H1 (cell line): ENCODE data around the gene OR52M1.
"Not testable (repeated sequence)": the region's sequence is repeated elsewhere in the genome, so short reads cannot be mapped to it uniquely, and the experiment has no call there.

Experiments
- BRCA1 ChIP-seq: IDR thresholded peaks from 2 replicates; pipeline ENCODE4 v1.6.1; 2012; ENCODE audit warnings: low read depth, low read length, improper control_type of control experiment
- E2F6 ChIP-seq: IDR thresholded peaks from 2 replicates; pipeline ENCODE4 v1.6.1; 2012; ENCODE audit warnings: inconsistent platforms
- KDM5A ChIP-seq: fragments of 200-600 bp; IDR thresholded peaks from 2 replicates; pipeline ENCODE4 v1.7.1; 2012; ENCODE audit warnings: mild to moderate bottlenecking, low read length, inconsistent platforms, mixed read lengths
- POLR2A ChIP-seq, 2 experiments: IDR thresholded peaks; 1 replicate in 1 of 2; 2 replicates in 1 of 2; pipeline ENCODE4 v1.6.1; 2011; ENCODE audit warnings: low read depth in 2 of 2, low read length in 2 of 2, mild to moderate bottlenecking in 2 of 2; ENCODE audit errors: control extremely low read depth in 1 of 2
- POLR2AphosphoS5 ChIP-seq: IDR thresholded peaks from 2 replicates; pipeline ENCODE4 v1.6.1; 2011; ENCODE audit warnings: low read depth, low read length
- SAP30 ChIP-seq: fragments of 300-600 bp; sonication (generic); IDR thresholded peaks from 2 replicates; pipeline ENCODE4 v1.7.1; 2012; ENCODE audit warnings: low read length, moderate library complexity, mild to moderate bottlenecking, inconsistent platforms; ENCODE audit not compliant: insufficient read depth, insufficient replicate concordance
- TAF1 ChIP-seq: IDR thresholded peaks from 2 replicates; pipeline ENCODE4 v1.6.1; 2011; ENCODE audit warnings: mild to moderate bottlenecking, low read depth, low read length
- YY1 ChIP-seq: IDR thresholded peaks from 2 replicates; pipeline ENCODE4 v1.6.1; 2011; ENCODE audit warnings: low read depth, mild to moderate bottlenecking, low read length
- TF ChIP-seq, protein P1 (sequence below), 3 experiments: IDR thresholded peaks; 1 replicate in 2 of 3; 2 replicates in 1 of 3; pipeline versions ENCODE4 v1.5.1 to v1.6.1; 2011; ENCODE audit warnings: low read length in 3 of 3, mild to moderate bottlenecking in 3 of 3, inconsistent platforms in 2 of 3, low read depth in 1 of 3, moderate library complexity in 1 of 3; ENCODE audit not compliant: insufficient read depth in 1 of 3; ENCODE audit errors: control extremely low read depth in 1 of 3

DNA sequence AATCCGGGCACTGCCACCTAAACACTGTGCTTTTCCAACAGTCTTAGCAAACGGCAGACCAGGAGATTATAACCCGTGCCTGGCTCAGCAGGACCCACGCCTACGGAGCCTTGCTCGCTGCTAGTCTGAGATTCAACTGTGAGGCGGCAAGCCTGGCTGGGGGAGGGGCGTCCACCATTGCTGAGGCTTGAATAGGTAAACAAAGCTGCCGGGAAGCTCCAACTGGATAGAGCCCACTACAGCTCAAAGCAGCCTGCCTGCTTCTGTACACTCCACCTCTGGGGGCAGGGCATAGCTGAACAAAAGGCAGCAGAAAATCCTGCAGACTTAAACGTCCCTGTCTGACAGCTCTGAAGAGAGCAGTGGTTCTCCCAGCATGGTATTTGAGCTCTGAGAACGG lies 13.3 kb upstream of the OR52M1 start:
- TF ChIP-seq KDM5A; POLR2AphosphoS5; TAF1; BRCA1; SAP30; YY1; POLR2A (IDR thresholded peaks at IDR 0.05; ENCODE audit: control extremely low read depth in 1 of 2, low read depth in 2 of 2, low read length in 2 of 2); E2F6: not testable (repeated sequence)
- TF ChIP-seq, protein P1, sequence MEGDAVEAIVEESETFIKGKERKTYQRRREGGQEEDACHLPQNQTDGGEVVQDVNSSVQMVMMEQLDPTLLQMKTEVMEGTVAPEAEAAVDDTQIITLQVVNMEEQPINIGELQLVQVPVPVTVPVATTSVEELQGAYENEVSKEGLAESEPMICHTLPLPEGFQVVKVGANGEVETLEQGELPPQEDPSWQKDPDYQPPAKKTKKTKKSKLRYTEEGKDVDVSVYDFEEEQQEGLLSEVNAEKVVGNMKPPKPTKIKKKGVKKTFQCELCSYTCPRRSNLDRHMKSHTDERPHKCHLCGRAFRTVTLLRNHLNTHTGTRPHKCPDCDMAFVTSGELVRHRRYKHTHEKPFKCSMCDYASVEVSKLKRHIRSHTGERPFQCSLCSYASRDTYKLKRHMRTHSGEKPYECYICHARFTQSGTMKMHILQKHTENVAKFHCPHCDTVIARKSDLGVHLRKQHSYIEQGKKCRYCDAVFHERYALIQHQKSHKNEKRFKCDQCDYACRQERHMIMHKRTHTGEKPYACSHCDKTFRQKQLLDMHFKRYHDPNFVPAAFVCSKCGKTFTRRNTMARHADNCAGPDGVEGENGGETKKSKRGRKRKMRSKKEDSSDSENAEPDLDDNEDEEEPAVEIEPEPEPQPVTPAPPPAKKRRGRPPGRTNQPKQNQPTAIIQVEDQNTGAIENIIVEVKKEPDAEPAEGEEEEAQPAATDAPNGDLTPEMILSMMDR (IDR thresholded peaks at IDR 0.05; ENCODE audit: control extremely low read depth in 1 of 3, insufficient read depth in 1 of 3, low read depth in 1 of 3, low read length in 3 of 3): not testable (repeated sequence)
